ENCODE data around the gene PER1. TPM values are rescaled to one million over a fixed set of nuclear protein-coding genes. Genes with fewer than 3 reads are reported as not detected.

Gene PER1
- total RNA-seq, 1 donor from 2014 or later = 75.9 TPM

DNA sequence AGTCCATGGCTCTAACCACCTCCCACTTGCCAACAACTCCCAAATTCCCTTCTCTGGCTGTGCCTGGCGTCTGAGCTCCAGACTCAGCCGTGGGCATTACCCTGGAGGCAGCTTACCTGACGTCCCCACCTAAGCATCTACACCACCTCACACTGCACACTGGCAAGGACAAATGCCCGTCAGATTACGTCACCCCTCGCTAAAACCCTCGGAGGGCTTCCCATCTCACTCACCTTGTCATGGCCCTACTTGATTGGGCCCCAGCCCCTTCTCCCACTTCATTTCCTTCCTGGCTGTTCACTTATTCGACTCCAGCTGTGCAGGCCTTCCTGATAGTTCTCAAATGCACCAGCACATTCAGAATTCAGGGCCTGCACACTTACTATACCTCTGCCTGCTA is 47.3 kb downstream of the PER1 start:
- Mint-ChIP-seq H3K36me3 (ENCODE audit: low read depth) (no peaks in the 10 kb centered on the region), H3K27me3 (ENCODE audit: low read depth) (peaks cover 3% of the 10 kb centered on the region), H3K4me1 (ENCODE audit: low read depth) (peaks cover 9% of the 10 kb centered on the region), H3K4me3 (ENCODE audit: unreplicated experiment) (no peak overlapping the region), H3K9me3 (ENCODE audit: low read depth) (no peaks in the 10 kb centered on the region), H3K27ac (ENCODE audit: unreplicated experiment) (no peak overlapping the region)
- no peak for DNase-seq (ENCODE audit: low spot score)
- TF ChIP-seq, protein P1, sequence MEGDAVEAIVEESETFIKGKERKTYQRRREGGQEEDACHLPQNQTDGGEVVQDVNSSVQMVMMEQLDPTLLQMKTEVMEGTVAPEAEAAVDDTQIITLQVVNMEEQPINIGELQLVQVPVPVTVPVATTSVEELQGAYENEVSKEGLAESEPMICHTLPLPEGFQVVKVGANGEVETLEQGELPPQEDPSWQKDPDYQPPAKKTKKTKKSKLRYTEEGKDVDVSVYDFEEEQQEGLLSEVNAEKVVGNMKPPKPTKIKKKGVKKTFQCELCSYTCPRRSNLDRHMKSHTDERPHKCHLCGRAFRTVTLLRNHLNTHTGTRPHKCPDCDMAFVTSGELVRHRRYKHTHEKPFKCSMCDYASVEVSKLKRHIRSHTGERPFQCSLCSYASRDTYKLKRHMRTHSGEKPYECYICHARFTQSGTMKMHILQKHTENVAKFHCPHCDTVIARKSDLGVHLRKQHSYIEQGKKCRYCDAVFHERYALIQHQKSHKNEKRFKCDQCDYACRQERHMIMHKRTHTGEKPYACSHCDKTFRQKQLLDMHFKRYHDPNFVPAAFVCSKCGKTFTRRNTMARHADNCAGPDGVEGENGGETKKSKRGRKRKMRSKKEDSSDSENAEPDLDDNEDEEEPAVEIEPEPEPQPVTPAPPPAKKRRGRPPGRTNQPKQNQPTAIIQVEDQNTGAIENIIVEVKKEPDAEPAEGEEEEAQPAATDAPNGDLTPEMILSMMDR (IDR thresholded peaks at IDR 0.05) = no peak

DNA sequence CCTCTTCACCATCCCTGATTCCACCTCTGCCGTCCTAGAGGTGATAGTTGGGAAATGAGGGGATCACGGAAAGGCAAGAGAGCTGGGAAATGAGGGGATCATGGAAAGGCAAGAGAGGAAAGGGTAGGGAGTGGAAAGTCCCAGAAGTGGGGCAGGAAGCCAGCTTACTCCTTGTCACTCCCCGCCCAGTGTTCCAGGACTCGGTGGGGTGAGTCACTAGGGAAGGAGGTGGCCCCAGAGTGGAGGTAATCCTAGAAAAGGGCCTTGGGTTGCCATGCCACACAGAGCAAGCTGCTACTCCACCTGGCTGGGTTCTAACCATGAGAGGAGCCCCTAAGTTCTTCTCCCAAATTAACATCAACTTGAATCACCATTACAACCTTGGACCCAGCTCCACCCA is 48.7 kb downstream of the PER1 start:
- Mint-ChIP-seq H3K4me1 (ENCODE audit: low read depth) (peaks cover 9% of the 10 kb centered on the region), H3K4me3 (ENCODE audit: unreplicated experiment) (no peak overlapping the region), H3K27ac (ENCODE audit: unreplicated experiment) (no peak overlapping the region), H3K9me3 (ENCODE audit: low read depth) (no peaks in the 10 kb centered on the region), H3K27me3 (ENCODE audit: low read depth) (peaks cover 3% of the 10 kb centered on the region), H3K36me3 (ENCODE audit: low read depth) (no peaks in the 10 kb centered on the region)
- TF ChIP-seq, protein P1 (IDR thresholded peaks at IDR 0.05) = no peak
- DNase-seq (ENCODE audit: low spot score) = no peak

DNA sequence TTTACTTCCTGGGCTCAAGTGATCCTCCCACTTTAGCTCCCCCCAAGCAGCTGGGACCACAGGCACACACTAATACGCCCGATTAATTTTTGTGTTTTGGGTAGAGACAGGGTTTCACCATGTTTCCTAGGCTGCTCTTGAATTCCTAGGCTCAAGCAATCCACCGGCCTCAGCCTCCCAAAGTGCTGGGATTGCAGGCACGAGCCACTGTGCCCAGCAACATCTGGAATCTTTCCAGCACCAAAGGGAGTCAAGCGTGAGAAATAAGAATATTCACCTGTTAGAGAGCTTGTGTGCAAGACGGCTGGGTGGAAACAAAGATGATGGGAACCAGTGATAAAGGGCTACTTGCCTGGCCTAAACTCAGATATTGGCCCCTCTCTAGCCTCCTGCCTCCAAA is 50.5 kb downstream of the PER1 start:
- H3K9me3 Mint-ChIP-seq (ENCODE audit: low read depth) = no peaks in the 10 kb centered on the region
- TF ChIP-seq, protein P1 (IDR thresholded peaks at IDR 0.05) = no peak
- no peak for DNase-seq (ENCODE audit: low spot score)

DNA sequence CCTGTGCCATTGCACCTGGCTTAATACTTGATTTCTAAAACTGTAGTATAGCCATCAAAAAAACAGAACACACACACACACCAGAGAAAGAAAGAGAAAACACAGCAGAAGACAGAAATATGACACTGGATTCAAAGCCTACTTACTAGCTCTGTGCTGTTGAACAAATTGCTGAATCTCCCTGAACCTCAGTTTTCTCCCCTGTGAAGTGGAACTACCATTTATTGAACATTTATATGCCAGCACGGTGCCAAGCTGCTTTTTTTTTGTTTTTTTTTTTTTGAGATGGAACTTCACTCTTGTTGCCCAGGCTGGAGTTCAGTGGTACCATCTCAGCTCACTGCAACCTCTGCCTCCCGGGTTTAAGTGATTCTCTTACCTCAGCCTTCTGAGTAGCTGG is 51.4 kb downstream of the PER1 start:
- H3K4me3 Mint-ChIP-seq (ENCODE audit: unreplicated experiment) = no peak overlapping the region
- no peaks in the 10 kb centered on the region for H3K9me3 Mint-ChIP-seq (ENCODE audit: low read depth)
- H3K27ac Mint-ChIP-seq (ENCODE audit: unreplicated experiment) = no peak overlapping the region
- no peak for DNase-seq (ENCODE audit: low spot score)
- H3K4me1 Mint-ChIP-seq (ENCODE audit: low read depth) = peaks cover 3% of the 10 kb centered on the region
- H3K36me3 Mint-ChIP-seq (ENCODE audit: low read depth) = no peaks in the 10 kb centered on the region
- H3K27me3 Mint-ChIP-seq (ENCODE audit: low read depth) = peaks cover 21% of the 10 kb centered on the region
- TF ChIP-seq, protein P1 (IDR thresholded peaks at IDR 0.05) = no peak

More for the DNA sequence above, 50.5 kb downstream of the PER1 start:
- H3K4me1 Mint-ChIP-seq (ENCODE audit: low read depth) = peaks cover 9% of the 10 kb centered on the region
- no peak overlapping the region for H3K27ac Mint-ChIP-seq (ENCODE audit: unreplicated experiment)
- peaks cover 12% of the 10 kb centered on the region for H3K27me3 Mint-ChIP-seq (ENCODE audit: low read depth)
- no peaks in the 10 kb centered on the region for H3K36me3 Mint-ChIP-seq (ENCODE audit: low read depth)
- no peak overlapping the region for H3K4me3 Mint-ChIP-seq (ENCODE audit: unreplicated experiment)

GRCh38 chr17:8100111-8100510 is 52.1 kb downstream of the PER1 start:
- no peak overlapping the region for H3K27ac Mint-ChIP-seq (ENCODE audit: unreplicated experiment)
- no peak for DNase-seq (ENCODE audit: low spot score)
- H3K4me3 Mint-ChIP-seq (ENCODE audit: unreplicated experiment) = no peak overlapping the region
- peaks cover 3% of the 10 kb centered on the region for H3K4me1 Mint-ChIP-seq (ENCODE audit: low read depth)
- H3K9me3 Mint-ChIP-seq (ENCODE audit: low read depth) = no peaks in the 10 kb centered on the region
- H3K36me3 Mint-ChIP-seq (ENCODE audit: low read depth) = no peaks in the 10 kb centered on the region
- H3K27me3 Mint-ChIP-seq (ENCODE audit: low read depth) = peaks cover 26% of the 10 kb centered on the region
- TF ChIP-seq, protein P1 (IDR thresholded peaks at IDR 0.05) = no peak
